ENCODE results near the gene NEGR1. TPM values are rescaled to one million over a fixed set of nuclear protein-coding genes. Genes with fewer than 3 reads are reported as not detected.

The NEGR1 gene
- total and polyA plus RNA-seq, 10 donors = 0.07 to 1.3 (median 0.54) TPM

- WGBS, 5 donors = 59 to 75% (median 65%) methylated on average over 3 of the region's 3 CpGs
- no peaks in the 10 kb centered on the region for H3K36me3 ChIP-seq
- intact Hi-C loops (cut with DNase I; ENCODE audit: low total_unique reads) = no loop called here
- no peak for DNase-seq
- TF ChIP-seq POLR2A (IDR thresholded peaks at IDR 0.05) (no peak), POLR2AphosphoS5 (IDR thresholded peaks at IDR 0.05) (no peak)
- TF ChIP-seq, protein P1, sequence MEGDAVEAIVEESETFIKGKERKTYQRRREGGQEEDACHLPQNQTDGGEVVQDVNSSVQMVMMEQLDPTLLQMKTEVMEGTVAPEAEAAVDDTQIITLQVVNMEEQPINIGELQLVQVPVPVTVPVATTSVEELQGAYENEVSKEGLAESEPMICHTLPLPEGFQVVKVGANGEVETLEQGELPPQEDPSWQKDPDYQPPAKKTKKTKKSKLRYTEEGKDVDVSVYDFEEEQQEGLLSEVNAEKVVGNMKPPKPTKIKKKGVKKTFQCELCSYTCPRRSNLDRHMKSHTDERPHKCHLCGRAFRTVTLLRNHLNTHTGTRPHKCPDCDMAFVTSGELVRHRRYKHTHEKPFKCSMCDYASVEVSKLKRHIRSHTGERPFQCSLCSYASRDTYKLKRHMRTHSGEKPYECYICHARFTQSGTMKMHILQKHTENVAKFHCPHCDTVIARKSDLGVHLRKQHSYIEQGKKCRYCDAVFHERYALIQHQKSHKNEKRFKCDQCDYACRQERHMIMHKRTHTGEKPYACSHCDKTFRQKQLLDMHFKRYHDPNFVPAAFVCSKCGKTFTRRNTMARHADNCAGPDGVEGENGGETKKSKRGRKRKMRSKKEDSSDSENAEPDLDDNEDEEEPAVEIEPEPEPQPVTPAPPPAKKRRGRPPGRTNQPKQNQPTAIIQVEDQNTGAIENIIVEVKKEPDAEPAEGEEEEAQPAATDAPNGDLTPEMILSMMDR (IDR thresholded peaks at IDR 0.05 in 8 of 11, conservative IDR thresholded peaks at IDR 0.05 in 3 of 11) = no peak
- no peak overlapping the region for H3K4me3 ChIP-seq
- no peaks in the 10 kb centered on the region for H3K9me3 ChIP-seq
- no peaks in the 10 kb centered on the region for H3K4me1 ChIP-seq
- H3K27me3 ChIP-seq (replicated peaks in 1 of 7) = no peaks in the 10 kb centered on the region
- H3K27ac ChIP-seq = no peak overlapping the region
These were observed 98.1 kb downstream of the NEGR1 start for GRCh38 chr1:72184099-72184701.

GRCh38 chr1:72182859-72183258 is 99.5 kb downstream of the NEGR1 start:
- Histone ChIP-seq H3K4me1 (no peaks in the 10 kb centered on the region), H3K9me3 (no peaks in the 10 kb centered on the region), H3K27ac (no peak overlapping the region), H3K36me3 (no peaks in the 10 kb centered on the region), H3K4me3 (no peak overlapping the region), H3K27me3 (replicated peaks in 1 of 7) (no peaks in the 10 kb centered on the region)
- intact Hi-C loops (cut with DNase I; ENCODE audit: low total_unique reads) = no loop called here
- no peak for DNase-seq
- TF ChIP-seq, protein P1 (IDR thresholded peaks at IDR 0.05 in 8 of 11, conservative IDR thresholded peaks at IDR 0.05 in 3 of 11) = no peak
- TF ChIP-seq POLR2AphosphoS5 (IDR thresholded peaks at IDR 0.05) = no peak
- TF ChIP-seq POLR2A (IDR thresholded peaks at IDR 0.05) = no peak

- Histone ChIP-seq H3K27me3 (replicated peaks in 1 of 7) (no peaks in the 10 kb centered on the region), H3K36me3 (no peaks in the 10 kb centered on the region), H3K27ac (no peak overlapping the region), H3K4me1 (no peaks in the 10 kb centered on the region), H3K4me3 (no peak overlapping the region), H3K9me3 (no peaks in the 10 kb centered on the region)
- DNase-seq = no peak
- WGBS, 5 donors = 85 to 97% (median 87%) methylated on average over 2 of the region's 2 CpGs
- intact Hi-C loops (cut with DNase I; ENCODE audit: low total_unique reads) = no loop called here
- TF ChIP-seq, protein P1 (IDR thresholded peaks at IDR 0.05 in 8 of 11, conservative IDR thresholded peaks at IDR 0.05 in 3 of 11) = no peak
- TF ChIP-seq POLR2A (IDR thresholded peaks at IDR 0.05) (no peak), POLR2AphosphoS5 (IDR thresholded peaks at IDR 0.05) (no peak)
These were observed 104.1 kb downstream of the NEGR1 start for GRCh38 chr1:72178266-72178665.

- intact Hi-C loops (cut with DNase I; ENCODE audit: low total_unique reads) = no loop called here
- H3K4me3 ChIP-seq = no peak overlapping the region
- H3K9me3 ChIP-seq = no peaks in the 10 kb centered on the region
- DNase-seq = no peak
- no peaks in the 10 kb centered on the region for H3K36me3 ChIP-seq
- no peaks in the 10 kb centered on the region for H3K27me3 ChIP-seq (replicated peaks in 1 of 7)
- 59 to 82% (median 68%) methylated on average over 1 of the region's 1 CpG for WGBS, 5 donors
- H3K27ac ChIP-seq = no peak overlapping the region
- H3K4me1 ChIP-seq = no peaks in the 10 kb centered on the region
- TF ChIP-seq, protein P1 (IDR thresholded peaks at IDR 0.05 in 8 of 11, conservative IDR thresholded peaks at IDR 0.05 in 3 of 11) = no peak
- TF ChIP-seq POLR2A (IDR thresholded peaks at IDR 0.05) (no peak), POLR2AphosphoS5 (IDR thresholded peaks at IDR 0.05) (no peak)
These were observed 104.6 kb downstream of the NEGR1 start for GRCh38 chr1:72177711-72178110.
